Stimulated activated CD4-positive, alpha-beta T cell treated with anti-CD3 and anti-CD28 coated beads, Interleukin-1b, Interleukin-23, amount 100 ng/mL, for 4 hours (primary cell): Measurements from ENCODE around the gene KRT38.
"Not testable (repeated sequence)": the region's sequence is repeated elsewhere in the genome, so short reads cannot be mapped to it uniquely, and the experiment has no call there.

Experiments
- DNase-seq, 2 donors: peaks; one replicate each; pipeline ENCODE4 v3.0.0-alpha.2; 2020; ENCODE audit warnings: low read depth in 2 of 2

KRT38 gene

DNA sequence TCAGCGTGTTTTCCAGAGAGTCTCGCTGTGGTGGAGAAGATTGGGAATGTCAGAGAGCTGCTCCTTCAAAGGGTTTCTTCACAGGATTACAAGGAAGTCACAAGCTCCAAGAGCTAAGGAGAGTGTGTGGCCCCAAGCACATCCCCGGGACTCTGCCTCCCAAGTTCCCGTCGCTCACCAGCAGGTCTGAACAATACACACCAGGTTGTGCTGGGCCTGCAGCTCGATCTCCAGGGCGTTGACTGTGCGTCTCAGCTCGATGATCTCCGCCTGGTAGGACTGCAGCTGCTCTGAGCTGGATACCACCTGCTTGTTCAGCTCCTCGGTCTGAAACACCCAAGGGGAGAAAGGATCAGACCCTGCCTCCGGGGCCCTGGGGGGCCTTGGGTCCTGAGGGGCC lies 45.7 kb downstream of the KRT38 start:
- not testable (repeated sequence) for DNase-seq

DNA sequence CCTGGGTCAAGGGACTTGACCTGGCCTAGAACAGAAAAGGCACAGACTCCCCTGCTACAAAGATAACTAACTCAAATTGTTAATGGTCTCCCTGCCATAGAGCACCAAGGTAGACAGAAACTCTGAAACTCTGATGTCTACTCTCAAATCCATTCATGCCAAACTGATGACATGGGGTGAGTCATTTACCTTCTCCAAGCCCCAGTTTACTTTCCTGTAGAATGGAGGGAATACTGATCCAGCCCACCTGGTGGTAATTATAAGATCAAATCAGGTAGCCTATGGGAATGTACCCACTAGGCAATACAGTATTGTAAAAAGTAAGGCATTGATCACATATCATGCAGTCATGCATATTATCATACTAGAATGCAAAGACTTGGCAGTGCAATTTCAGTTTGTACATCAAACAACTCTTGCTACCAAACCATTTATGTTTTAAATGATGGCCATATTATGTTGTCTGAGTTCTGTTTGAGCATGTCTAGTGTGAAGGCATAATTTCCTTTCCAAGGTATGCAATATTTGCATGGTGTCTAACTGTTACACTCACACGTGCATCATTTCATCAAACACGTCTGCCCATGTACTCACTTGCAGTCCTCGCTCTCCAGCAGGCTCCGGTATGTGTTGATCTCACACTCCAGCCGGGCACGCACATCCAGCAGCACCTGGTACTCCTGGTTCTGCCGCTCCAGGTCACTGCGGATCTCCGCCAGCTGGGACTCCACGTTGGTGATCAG lies 46.4 kb downstream of the KRT38 start:
- no peak for DNase-seq

DNA sequence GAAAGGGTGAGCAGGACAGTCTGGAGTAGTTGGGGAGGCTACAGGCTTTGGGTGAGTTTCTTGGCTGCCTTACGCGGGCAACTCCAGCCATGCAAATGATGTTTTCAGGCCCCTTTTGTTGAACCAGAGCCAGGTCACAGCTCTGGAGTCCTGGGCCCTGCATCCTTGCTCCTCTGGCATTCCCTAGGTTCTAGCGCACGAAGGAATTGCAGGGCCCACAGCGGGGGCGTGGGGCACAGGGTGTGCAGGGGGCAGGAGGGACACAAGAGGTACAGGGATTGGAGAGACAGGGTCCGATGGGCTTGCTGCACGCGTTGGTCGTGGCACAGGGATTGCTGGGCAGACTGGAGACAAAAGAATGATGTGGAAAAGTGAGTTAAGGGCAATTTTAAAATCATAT lies 47.0 kb downstream of the KRT38 start:
- no peak for DNase-seq

DNA sequence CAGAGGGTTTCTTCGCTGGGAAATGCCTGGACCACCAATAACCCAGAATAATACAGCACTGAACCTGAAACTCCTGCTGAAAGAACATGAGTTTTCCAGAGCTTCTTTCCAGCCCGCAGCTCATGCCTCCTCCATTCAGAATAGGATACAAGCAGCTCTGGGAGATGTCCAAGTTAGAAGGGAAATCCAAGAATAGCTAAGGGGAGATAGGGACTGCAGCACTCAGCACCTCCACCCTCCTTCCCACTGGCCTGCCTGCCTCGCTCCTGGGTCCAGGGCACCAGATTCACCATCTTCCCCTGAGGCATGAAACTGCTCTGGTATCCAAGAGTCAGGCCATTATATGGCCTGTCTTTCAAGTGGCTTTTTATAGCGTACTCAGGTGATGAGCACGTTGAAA lies 47.5 kb downstream of the KRT38 start:
- DNase-seq, result no peak

DNA sequence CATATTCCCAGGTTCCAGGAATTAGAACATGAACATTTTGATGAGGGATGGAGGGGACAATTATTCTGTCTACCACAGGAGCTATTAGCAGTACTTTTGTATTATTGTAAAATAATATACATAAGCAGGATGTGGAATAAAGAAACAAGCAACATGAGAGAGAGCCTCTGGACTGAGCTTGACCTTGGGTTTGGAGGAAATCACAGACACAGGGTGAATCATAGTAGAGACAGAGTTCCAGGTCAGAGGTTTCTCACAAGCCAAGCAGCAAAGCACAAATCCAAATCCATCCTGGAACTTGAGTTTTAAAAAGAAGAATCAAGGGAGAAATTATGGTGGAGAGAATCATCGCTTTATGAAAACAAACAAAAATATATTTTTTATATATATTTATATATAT lies 48.5 kb downstream of the KRT38 start:
- DNase-seq, result no peak

DNA sequence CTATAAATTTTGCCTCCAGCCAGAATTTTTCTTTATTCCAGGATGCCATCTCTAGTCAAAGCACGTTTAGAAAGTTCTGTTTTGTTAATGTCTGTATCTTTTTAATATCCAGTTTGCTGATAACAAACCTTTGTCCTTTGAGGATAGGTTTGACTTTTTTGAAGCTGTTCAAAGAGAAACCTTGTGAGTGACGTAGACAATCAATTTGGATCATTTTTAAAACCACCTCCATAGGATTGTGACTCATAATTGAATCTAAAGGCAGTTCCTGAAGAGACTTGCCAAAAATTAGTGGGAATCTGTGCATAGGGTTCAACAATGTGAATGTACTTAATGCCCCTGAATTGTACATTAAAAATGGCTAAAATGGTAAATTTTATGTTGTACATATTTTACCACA lies 49.2 kb downstream of the KRT38 start:
- DNase-seq, result no peak

DNA sequence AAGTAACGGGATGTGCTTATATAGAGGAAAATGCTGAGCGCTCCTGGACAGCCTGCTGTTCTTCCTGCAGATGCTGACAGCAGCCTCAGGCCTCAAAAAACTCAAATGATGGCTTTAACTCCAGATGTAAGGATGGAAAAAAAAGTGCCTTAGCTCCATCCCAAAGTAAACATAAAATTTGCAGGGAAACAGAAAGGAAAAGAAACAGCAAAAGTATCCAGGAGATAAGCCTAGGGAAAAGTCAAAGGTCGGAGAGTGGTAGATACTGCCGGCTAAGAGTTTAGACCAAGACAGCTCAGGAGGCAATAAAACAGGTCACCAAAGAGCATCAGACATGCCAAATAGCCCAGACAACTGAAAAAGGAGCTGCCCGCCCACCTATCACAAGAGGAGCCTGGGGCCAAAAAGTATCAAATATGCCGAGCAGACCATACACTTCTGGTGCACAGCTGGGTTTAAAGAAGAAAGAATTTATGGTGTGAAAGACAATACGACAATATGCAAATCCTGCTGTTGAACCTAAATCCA lies 50.3 kb downstream of the KRT38 start:
- no peak for DNase-seq

DNA sequence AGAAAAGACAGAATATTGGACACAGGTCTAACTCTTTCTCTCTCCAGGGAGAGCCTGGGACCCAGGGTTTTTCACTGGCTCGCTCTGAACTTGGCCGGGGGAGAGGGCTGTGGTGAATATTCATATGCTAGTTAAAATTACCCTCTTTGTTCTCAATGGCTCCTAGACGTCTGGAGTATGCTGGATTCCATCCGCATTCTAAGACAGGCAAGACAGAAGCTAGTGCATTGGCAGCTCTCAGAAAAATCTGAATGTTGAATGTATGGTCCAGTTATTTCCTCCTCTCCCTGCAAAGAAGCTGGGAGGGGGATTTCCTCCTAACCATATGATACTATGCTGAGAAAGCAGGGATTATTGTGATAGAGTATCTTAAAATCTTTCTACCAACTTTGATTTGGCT lies 53.1 kb downstream of the KRT38 start:
- no peak for DNase-seq

DNA sequence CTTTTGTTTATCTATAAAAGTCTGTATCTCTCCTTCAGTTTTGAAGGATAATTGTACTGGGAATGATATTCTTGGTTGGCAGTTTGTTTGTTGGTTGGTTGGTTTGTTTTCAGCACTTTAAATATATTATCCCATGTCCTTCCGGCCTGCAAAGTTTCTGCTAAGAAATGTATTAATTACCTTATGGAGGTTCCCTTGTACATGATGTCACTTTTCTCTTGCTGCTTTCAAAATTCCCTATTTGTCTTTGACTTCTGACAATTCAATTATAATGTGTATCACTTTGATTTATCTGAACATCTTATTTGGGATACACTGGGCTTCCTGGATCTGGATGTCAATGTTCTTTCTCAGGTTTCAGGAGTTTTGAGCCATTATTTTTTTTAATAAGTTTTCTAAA lies 54.6 kb downstream of the KRT38 start:
- no peak for DNase-seq
